Activated CD4-positive, alpha-beta T cell treated with anti-CD3 and anti-CD28 coated beads, Interleukin-2, amount 10 ng/mL, durations not matched to agents 7 days and 5 days (primary cell): Measurements from ENCODE around the gene TM7SF2. TPM values are rescaled to one million over a fixed set of nuclear protein-coding genes. Genes with fewer than 3 reads are reported as not detected.

Experiments used
- CTCF ChIA-PET: fragments of 350-600 bp; sonication (Branson Sonifier 250); formaldehyde crosslinking; loops from one replicate; lab custom pipeline; 2021; ENCODE audit warnings: antibody characterized with exemption; lab: Charles Lee
- POLR2A ChIA-PET: fragments of 350-600 bp; sonication (Branson Sonifier 250); formaldehyde crosslinking; loops from one replicate; lab custom pipeline; 2021; ENCODE audit warnings: antibody characterized with exemption; lab: Charles Lee
- DNase-seq: peaks from one replicate; pipeline ENCODE4 v3.0.0-alpha.2; 2020
- H3K27ac Mint-ChIP-seq: one replicate; pipeline ENCODE4 v1.8.0; 2021; ENCODE audit warnings: mild to moderate bottlenecking, moderate library complexity, mixed read lengths
- H3K27me3 Mint-ChIP-seq: one replicate; pipeline ENCODE4 v1.8.0; 2021; ENCODE audit warnings: mixed read lengths
- H3K36me3 Mint-ChIP-seq: one replicate; pipeline ENCODE4 v1.8.0; 2021; ENCODE audit warnings: low read depth, mixed read lengths
- H3K4me1 Mint-ChIP-seq: one replicate; pipeline ENCODE4 v1.8.0; 2021; ENCODE audit warnings: mixed read lengths
- H3K4me3 Mint-ChIP-seq: one replicate; pipeline ENCODE4 v1.8.0; 2021; ENCODE audit warnings: mild to moderate bottlenecking, moderate library complexity, mixed read lengths
- H3K9me3 Mint-ChIP-seq: one replicate; pipeline ENCODE4 v1.8.0; 2021; ENCODE audit warnings: mixed read lengths
- total RNA-seq, 2 experiments: library from RNA; stranded (reverse); gene quantifications; one replicate each; pipeline ENCODE4 v1.2.3, GENCODE V29; 2021

Gene TM7SF2
- total RNA-seq, 2 experiments from 2014 or later: 26.1 to 27.7 TPM

DNA sequence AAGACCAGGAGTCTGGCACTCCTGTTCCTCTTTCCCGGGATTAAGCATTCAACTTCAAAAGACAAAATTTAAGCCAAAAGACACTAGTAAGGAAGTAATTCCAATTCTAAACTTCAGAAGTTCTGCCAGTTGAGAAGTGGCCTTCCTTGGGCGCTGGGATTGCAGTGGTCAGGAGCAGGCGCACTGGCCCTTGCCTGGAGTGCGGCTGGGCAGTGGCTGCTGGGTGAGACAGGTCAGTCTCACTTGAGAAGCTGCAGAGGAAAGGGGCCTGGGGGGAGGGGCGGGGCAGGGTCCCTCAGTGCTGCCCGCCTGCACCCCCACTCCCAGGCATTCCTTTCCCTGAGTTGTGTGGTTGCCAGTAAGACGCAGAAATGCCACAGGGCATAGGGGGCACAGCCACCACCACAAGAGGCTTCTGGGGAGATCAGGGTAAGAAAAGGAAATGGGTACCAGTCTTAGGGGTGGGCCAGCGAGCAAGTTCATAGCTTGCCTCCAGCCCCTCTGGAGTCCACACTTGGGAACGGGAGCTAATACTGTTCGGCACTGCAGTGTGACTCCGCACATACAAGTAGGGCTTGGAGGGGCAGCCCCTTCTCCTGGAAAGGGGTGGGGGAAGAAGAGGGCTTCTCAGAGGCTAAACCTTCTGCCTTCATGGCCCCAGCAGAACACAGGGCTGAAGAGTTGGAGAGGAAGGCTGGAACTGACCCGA is 16.0 kb downstream of the TM7SF2 start:
- Mint-ChIP-seq H3K9me3 (no peaks in the 10 kb centered on the region), H3K27me3 (no peaks in the 10 kb centered on the region), H3K4me3 (no peak overlapping the region), H3K4me1 (peaks cover 13% of the 10 kb centered on the region), H3K36me3 (peaks cover 30% of the 10 kb centered on the region), H3K27ac (no peak overlapping the region)
- DNase-seq: no peak
- CTCF ChIA-PET: interaction anchor here (1.0 to 2.2 kb wide), 5 partner anchors 11 to 259 kb away, joined by 3 to 6 read pairs (median 3); partner anchors contain the start of gene ZNHIT2
- POLR2A ChIA-PET: no interaction called here

DNA sequence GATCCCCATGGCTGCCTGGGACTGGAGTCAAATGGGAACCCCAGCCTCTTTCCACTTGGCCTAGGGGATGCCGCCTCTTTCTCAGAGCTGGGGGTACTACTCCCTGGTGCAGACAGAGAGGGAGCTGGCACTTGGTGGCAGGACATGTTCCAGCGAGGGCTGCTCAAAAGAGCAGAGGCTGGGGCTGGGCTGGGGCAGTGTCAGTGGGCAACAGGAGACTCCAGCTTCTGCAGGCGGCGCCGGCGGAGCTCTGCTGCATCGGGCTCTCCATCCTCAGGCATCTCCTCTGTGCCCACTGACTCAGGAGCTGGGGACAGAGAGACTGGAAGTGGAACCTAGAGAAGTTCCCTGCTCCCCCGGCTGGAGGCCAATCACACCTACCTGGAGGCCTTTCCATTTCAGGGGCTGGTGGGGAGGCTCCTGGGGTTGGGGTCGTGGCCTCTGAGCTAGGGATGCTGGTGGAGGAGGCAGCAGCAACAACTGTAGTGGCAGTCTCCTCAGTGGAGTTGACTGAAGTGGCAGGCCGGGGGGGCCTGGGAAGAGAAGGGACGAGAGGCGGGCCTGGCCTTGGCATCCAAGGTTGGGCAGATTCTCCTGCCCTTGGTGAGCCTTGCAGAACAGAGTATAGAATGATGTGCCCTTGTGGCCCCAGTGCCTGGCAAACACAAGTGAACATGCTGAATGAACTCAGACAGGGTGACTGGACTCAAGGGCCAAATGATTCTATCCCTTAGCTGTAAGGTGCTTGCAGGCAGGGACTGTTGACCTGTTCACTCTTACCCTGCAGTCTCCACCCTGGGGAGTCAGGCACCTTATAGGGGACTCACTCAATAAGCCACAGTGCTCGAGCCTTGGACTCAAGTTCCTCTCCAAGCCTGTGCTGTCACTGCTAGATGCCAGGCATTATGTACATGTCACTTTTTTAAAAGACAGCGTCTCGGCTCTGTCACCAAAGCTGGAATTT is 16.8 kb downstream of the TM7SF2 start:
- Mint-ChIP-seq H3K27me3 (no peaks in the 10 kb centered on the region), H3K4me1 (peaks cover 16% of the 10 kb centered on the region), H3K4me3 (no peak overlapping the region), H3K27ac (no peak overlapping the region), H3K36me3 (peaks cover 35% of the 10 kb centered on the region), H3K9me3 (no peaks in the 10 kb centered on the region)
- DNase-seq: no peak
- ChIA-PET CTCF (interaction anchor here (0.8 to 2.2 kb wide), 5 partner anchors 10 to 260 kb away, joined by 3 to 6 read pairs (median 3); partner anchors contain the start of gene ZNHIT2), POLR2A (interaction anchor here (0.8 kb wide), 1 partner anchor 16 kb away, joined by 6 read pairs; no protein-coding TSS in a partner anchor)

DNA sequence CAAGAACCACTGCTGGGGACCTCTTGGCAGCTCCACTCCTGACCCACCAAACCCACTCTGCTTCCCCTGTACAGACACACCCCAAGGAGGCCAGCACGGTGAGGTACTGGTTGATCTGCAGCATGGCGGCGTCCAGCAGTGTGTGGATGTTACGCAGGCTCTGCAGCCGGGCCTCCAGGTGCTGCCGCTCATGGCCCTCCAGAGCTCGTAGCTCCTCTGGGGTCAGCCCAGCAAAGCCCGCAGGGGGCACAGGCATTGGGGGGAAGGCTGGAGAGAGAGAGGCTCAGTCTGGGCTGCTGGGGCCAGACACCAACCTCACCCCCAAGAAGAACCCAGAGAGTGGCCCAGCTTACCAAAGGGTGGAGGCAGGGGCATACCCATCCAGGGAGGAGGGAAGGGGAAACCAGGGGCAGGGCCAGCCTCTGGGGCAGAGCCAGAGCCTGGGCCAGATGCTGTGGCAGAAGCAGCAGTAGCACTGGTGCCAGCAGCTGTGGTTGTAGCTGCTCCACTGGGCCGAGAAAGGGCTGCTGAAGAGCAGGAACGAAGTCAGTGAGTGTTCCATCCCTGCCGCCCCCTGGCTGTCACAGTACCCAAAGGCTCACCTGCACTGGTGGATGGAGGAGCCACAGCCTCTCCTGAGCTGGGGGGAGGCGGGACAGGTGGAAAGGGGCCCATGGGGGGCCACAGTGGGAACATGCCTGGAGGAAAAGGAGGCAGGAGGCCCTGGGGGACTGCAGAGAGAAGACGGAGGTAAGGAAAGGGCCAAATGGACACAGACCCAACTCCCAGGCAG is 18.2 kb downstream of the TM7SF2 start:
- ChIA-PET POLR2A (no interaction called here), CTCF (interaction anchor here (2.2 kb wide), 1 partner anchor 13 kb away, joined by 6 read pairs; the partner anchor contains the start of gene ZNHIT2)
- H3K4me1 Mint-ChIP-seq: peaks cover 13% of the 10 kb centered on the region
- H3K9me3 Mint-ChIP-seq: no peaks in the 10 kb centered on the region
- peaks cover 27% of the 10 kb centered on the region for H3K36me3 Mint-ChIP-seq
- H3K4me3 Mint-ChIP-seq: no peak overlapping the region
- no peak for DNase-seq
- no peak overlapping the region for H3K27ac Mint-ChIP-seq
- H3K27me3 Mint-ChIP-seq: no peaks in the 10 kb centered on the region

DNA sequence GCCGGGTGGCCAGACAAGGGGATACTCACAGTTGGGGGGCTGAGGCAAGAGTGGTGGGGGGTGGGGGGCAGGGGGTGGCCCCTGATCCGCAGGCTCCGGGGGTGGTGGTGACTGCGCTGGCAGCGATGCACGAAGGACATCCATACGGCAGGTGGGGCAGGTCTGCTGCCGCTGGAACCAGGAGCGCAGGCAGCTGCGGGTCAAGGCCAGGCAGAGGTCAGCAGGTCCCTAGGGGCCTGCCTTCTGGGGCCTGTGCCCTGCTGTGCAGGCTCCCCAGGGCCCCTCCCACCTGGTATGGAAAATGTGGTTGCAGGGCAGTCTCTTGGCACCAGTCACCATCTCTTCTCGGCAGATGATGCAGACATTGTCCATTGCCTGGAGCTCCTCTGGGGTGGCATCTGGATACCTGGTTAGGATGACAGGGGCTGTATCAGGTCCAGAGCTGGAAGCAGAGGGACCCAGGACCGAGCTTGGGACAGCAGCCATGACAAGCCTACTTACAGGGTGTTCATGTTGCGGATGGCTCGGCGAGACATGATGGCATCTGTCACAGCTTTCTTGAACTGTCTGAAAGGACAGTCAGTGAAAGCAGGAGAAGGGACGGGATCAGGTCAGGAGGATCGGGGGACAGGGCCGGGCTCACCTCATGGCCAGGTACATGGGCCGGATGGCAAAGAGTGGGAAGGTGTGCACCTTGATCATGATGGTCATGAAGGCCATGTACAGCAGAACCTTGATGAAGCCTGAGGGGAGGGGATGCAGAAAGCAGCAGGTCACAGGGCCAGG is 19.2 kb downstream of the TM7SF2 start:
- H3K36me3 Mint-ChIP-seq: peaks cover 25% of the 10 kb centered on the region
- H3K27ac Mint-ChIP-seq: peak overlapping the region; percentile 32
- H3K9me3 Mint-ChIP-seq: no peaks in the 10 kb centered on the region

DNA sequence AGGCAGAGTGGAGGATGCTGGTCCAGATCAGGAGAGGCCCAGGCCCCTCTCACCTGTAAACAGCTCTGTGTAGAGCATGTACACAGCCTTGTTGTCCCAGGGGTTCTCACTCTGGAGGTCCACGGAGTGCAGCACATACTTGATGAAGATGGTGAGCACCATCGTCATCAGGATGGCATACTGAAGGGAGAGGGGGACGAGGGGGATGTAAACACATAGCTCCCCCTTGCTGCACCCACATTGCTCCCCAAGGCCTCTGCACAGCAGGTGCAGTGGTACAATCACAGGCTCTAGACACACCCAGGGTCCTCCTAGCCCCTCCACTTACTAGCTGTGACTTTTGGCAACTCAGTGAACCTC is 19.7 kb downstream of the TM7SF2 start:
- no peaks in the 10 kb centered on the region for H3K27me3 Mint-ChIP-seq
- peaks cover 21% of the 10 kb centered on the region for H3K36me3 Mint-ChIP-seq
- H3K9me3 Mint-ChIP-seq: no peaks in the 10 kb centered on the region
- ChIA-PET POLR2A (interaction anchor here (0.6 kb wide), 1 partner anchor 10 kb away, joined by 4 read pairs; the partner anchor contains the start of genes FAU and MRPL49), CTCF (interaction anchor here (0.7 to 2.1 kb wide), 5 partner anchors 9 to 99 kb away, joined by 3 to 7 read pairs (median 3); partner anchors contain the start of genes FAU, MRPL49 and ZNHIT2)
- H3K4me1 Mint-ChIP-seq: peaks cover 23% of the 10 kb centered on the region
- H3K4me3 Mint-ChIP-seq: no peak overlapping the region
- no peak overlapping the region for H3K27ac Mint-ChIP-seq
- no peak for DNase-seq

More for the DNA sequence above, 19.2 kb downstream of the TM7SF2 start:
- no peaks in the 10 kb centered on the region for H3K27me3 Mint-ChIP-seq
- CTCF ChIA-PET: interaction anchor here (0.7 to 2.1 kb wide), 3 partner anchors 9 to 36 kb away, joined by 3 to 7 read pairs (median 3); partner anchors contain the start of genes FAU, MRPL49 and ZNHIT2
- no peak for DNase-seq
- no peak overlapping the region for H3K4me3 Mint-ChIP-seq
- peaks cover 18% of the 10 kb centered on the region for H3K4me1 Mint-ChIP-seq
- POLR2A ChIA-PET: no interaction called here

DNA sequence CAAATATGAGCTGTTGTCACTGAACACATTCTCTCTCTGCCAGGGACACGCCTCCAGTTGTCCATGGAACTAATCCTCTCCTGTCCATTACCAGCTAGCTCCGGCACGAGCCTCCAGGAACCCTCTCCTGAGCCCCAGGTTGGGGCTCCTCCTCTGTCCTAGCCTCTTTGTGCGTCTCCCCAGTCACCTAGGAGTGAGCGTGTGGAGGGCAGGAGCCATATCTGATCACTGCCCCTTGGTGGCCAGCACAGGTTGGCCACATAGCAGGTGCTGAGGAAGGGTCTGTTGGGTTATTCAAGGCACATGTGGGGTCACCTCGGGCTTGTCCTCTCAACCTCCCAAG is 20.2 kb downstream of the TM7SF2 start:
- no peaks in the 10 kb centered on the region for H3K9me3 Mint-ChIP-seq
- H3K27me3 Mint-ChIP-seq: no peaks in the 10 kb centered on the region
- DNase-seq: no peak
- CTCF ChIA-PET: interaction anchor here (0.7 to 2.1 kb wide), 5 partner anchors 10 to 99 kb away, joined by 3 to 7 read pairs (median 3); partner anchors contain the start of genes FAU, MRPL49 and ZNHIT2
- peaks cover 27% of the 10 kb centered on the region for H3K4me1 Mint-ChIP-seq
- H3K36me3 Mint-ChIP-seq: peaks cover 16% of the 10 kb centered on the region
- POLR2A ChIA-PET: interaction anchor here (0.6 kb wide), 1 partner anchor 10 kb away, joined by 4 read pairs; the partner anchor contains the start of genes FAU and MRPL49
- peak overlapping the region; percentile 25 for H3K4me3 Mint-ChIP-seq
- H3K27ac Mint-ChIP-seq: no peak overlapping the region

DNA sequence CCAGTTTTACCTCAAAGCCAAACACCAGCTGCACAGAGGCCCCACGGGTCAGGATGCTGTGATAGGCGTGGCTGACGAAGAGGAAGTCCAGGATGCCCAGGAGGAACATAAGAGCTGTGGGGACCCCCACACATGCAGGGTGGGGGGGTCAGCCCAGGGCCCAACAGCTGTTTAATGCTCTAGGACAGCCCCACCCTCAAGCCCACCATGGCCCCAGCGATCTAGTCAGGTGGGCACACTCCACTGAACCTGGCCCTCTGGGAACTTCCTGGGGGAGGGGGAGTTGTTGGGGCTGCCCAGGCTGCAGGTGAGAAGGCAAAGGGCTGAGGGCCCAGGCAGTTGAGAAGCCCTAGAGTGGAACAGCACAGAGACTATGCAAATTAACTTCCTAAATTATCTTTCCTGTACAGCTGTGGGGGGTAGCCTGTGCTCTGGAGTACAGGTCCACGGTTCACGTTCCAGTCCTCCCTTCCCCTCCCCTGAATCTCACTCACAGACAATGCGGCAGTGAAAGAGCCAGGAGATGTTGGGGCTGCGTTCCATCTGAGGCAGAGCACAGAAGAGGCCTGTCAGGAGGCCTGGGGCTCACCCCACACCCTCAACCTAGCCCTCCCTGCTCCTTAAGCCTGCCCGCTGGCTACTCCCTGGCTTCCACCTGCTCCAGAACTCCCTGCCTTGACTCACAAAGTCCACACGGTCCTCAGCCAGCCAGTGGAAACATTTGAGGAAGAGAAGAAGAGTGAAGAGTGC is 20.7 kb downstream of the TM7SF2 start:
- ChIA-PET CTCF (interaction anchor here (0.7 to 2.1 kb wide), 4 partner anchors 10 to 98 kb away, joined by 3 to 7 read pairs (median 4); partner anchors contain the start of genes FAU, MRPL49 and ZNHIT2), POLR2A (no interaction called here)
- Mint-ChIP-seq H3K4me3 (peak overlapping the region; percentile 99), H3K4me1 (peaks cover 27% of the 10 kb centered on the region), H3K27me3 (no peaks in the 10 kb centered on the region), H3K27ac (peak overlapping the region; percentile 99), H3K36me3 (peaks cover 14% of the 10 kb centered on the region), H3K9me3 (no peaks in the 10 kb centered on the region)
- no peak for DNase-seq

DNA sequence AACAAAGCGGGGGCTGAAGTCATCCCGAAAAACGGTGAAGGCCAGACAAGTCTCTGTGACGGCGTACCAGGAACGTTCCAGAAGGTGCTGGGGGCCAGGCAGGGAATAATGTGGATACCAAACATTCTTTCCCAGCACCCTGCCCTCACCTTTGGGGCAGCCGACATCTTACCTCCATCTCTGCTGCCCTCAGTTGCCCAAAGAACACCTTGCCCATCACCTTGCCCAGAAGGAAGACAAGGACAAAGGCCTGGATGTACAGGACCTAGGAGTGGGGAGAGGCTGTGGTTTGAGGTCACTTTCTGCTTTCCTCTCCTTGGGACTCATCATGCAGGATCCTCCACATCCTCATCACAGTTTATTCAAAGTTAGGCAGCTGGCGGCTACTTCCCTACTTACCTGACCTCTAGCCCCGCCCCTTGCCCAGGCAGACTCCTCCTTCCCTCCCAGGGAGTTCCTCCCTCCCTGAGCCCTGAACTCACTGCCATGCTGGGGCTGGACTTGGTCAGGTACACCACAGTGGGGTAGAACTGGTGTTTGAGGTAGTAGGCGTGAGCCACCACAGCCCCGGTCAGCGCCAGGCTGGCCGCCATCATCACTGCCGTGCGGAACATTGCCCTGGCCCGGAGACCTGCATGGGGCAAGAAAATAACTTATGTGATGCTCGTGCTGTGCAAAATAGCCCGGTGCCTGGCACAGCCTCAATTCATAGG is 21.5 kb downstream of the TM7SF2 start:
- ChIA-PET CTCF (interaction anchor here (0.8 kb wide), 1 partner anchor 12 kb away, joined by 3 read pairs; no protein-coding TSS in a partner anchor), POLR2A (no interaction called here)
- Mint-ChIP-seq H3K27me3 (no peaks in the 10 kb centered on the region), H3K9me3 (no peaks in the 10 kb centered on the region), H3K36me3 (peaks cover 14% of the 10 kb centered on the region), H3K4me3 (peak overlapping the region; percentile 99), H3K4me1 (peaks cover 27% of the 10 kb centered on the region), H3K27ac (peak overlapping the region; percentile 99)
- peak; percentile 70 for DNase-seq

DNA sequence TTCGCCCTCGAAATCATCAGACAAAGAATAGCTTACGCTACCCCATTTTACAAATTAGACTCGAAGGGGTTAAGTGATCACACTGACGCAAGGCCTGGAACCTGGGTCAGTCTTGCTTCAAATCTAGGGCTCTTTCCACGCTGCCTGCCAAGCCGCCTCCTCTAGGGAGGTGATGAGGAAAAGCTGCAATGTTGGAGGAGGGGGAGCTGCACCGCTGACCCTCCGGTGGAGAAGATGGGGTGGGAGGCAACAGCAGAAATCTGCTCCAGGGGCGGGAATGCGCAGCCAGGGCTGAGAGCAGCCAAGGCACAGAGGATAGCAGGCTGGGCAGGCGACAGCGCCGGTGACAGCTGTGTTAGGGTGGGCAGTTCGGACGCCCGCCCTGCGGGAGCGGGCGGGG is 22.1 kb downstream of the TM7SF2 start:
- POLR2A ChIA-PET: no interaction called here
- H3K4me1 Mint-ChIP-seq: peaks cover 27% of the 10 kb centered on the region
- peak overlapping the region; percentile 99 for H3K4me3 Mint-ChIP-seq
- no peaks in the 10 kb centered on the region for H3K9me3 Mint-ChIP-seq
- peak overlapping the region; percentile 99 for H3K27ac Mint-ChIP-seq
- peaks cover 14% of the 10 kb centered on the region for H3K36me3 Mint-ChIP-seq
- DNase-seq: no peak
- CTCF ChIA-PET: interaction anchor here (0.8 kb wide), 1 partner anchor 13 kb away, joined by 3 read pairs; no protein-coding TSS in a partner anchor
- H3K27me3 Mint-ChIP-seq: no peaks in the 10 kb centered on the region
